ENCODE data around the gene PLB1.
"Not testable (repeated sequence)": the region's sequence is repeated elsewhere in the genome, so short reads cannot be mapped to it uniquely, and the experiment has no call there.

The PLB1 gene

GRCh38 chr2:28647682-28648081 is 151.8 kb downstream of the PLB1 start:
- DNase-seq (ENCODE audit: low read depth), result no peak

GRCh38 chr2:28648147-28648546 is 152.3 kb downstream of the PLB1 start:
- DNase-seq (ENCODE audit: low read depth), result no peak

GRCh38 chr2:28648671-28649395 is 153.0 kb downstream of the PLB1 start:
- no peak for DNase-seq (ENCODE audit: low read depth)

DNA sequence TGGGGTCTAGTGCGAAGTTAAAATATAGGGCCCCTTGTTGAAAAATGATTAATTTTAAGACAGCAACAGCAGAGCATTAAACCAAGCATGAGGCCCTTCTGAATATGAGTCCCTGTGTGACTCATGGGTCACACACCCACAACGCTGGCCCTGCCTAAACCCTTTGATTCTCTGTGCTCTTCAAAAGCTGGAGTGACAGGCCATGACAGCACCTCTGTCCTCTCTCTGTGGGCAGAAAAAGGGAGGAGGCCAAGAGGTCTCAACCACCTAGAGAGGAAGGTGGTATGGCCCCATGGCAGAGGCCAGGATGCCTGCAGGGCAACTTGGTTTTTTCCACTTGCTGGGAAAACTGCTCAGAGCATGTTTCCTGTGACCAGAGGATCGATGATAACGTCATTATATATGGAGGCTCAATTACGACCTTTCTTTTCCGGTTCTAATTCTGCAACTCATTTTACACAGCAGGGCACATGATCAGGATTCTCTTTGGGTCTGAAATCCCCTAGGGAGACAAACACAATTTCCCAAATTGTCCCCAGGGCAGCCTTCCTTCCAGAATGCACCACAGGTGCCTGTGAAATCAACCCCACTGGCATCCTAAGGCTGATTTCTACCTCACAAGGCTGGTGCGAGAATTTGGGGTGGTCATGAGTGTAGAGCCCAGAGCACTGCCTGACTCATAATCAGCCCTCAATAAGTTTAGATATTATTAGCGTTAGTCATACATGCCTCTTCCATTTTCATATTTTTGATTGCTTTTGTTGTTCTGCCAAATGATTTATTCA is 153.8 kb downstream of the PLB1 start:
- no peak for DNase-seq (ENCODE audit: low read depth)

- DNase-seq (ENCODE audit: low read depth), result no peak
Observed at GRCh38 chr2:28650266-28650584, 154.4 kb downstream of the PLB1 start.

GRCh38 chr2:28652217-28652616 is 156.4 kb downstream of the PLB1 start:
- DNase-seq (ENCODE audit: low read depth), result no peak

GRCh38 chr2:28653892-28654662 is 158.2 kb downstream of the PLB1 start:
- DNase-seq (ENCODE audit: low read depth), result no peak

GRCh38 chr2:28654663-28655320 is 158.9 kb downstream of the PLB1 start:
- DNase-seq (ENCODE audit: low read depth), result no peak

GRCh38 chr2:28656937-28657615 is 161.2 kb downstream of the PLB1 start:
- no peak for DNase-seq (ENCODE audit: low read depth)

DNA sequence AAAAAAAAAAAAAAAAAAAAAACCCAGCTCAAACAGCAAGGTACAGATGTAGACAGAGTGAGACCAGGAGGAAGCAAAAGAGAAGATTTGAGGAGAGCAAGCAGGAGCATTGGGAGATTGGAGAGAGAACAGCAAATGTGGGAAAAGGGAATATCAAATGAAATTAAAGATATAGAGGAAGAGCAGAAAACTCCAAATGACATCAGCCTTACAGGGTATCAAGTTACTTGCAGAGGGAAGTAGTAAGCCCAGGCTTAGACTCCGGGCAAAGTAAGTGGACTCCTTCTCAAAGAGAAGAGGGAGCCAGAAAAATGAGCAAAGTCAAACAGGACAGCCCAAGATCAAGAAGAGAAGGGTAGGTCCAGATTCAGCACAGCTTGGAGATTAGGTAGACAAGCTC is 162.5 kb downstream of the PLB1 start:
- no peak for DNase-seq (ENCODE audit: low read depth)

DNA sequence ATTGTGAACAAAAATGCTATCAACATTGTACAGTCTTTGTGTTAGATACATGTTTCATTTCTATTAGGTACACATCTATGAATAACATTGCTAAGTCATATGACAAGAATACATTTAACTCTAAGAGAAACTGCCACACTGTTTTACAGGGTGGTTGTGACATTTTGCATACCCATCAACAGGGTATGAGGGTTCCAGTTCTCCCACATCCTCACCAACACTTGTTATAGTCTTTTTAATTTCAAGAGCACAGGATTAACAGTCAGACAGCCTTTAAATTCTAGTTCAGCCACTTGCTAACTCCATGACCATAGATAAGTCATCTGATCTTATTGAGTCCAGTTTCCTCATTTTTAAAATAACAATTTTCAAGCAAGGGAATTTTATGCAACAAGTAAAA is 163.3 kb downstream of the PLB1 start:
- DNase-seq (ENCODE audit: low read depth), result no peak

DNA sequence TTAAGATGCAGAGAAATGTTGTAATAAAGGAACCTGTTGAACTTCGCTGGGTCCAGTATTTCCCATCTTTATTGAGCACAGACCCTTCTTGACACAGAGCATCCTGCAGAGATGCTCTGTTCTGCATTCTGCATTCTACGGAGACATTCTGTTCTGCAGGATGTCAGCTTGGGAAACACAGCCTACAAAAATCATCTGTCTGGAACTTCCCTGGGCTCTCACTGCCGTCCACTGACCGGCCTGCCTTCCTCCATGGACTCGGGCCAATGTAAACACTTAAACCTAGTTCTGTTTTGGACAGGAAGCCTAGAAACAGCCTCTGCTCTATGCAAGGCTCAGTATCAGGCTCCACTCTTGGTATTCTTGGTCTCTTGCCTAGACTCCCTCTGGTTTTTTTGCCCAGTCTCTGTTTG is 165.7 kb downstream of the PLB1 start:
- DNase-seq (ENCODE audit: low read depth), result no peak

- DNase-seq (ENCODE audit: low read depth), result no peak
Observed at GRCh38 chr2:28662044-28662443, 166.2 kb downstream of the PLB1 start.

- DNase-seq (ENCODE audit: low read depth), result no peak
Observed at GRCh38 chr2:28662468-28663181, 166.8 kb downstream of the PLB1 start.

DNA sequence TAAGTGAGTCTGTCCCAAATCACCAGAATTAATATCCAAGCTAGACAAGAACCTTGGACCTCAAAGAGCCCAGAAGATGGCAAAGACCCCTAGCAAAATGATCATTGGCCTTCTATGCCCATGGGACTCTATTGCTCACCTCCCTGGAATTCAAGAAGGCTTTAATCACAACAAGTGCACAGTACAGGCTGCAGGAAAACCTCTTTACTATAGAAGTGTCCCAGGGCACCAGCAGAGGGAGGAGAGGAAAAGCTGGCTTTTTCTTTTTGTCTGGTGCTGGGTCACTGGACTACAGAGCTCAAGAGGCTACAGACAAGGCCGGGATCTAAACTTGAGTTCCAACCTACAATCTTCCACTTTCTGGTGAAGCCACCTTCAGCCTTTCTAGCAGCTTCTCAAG is 167.5 kb downstream of the PLB1 start:
- DNase-seq (ENCODE audit: low read depth), result no peak

DNA sequence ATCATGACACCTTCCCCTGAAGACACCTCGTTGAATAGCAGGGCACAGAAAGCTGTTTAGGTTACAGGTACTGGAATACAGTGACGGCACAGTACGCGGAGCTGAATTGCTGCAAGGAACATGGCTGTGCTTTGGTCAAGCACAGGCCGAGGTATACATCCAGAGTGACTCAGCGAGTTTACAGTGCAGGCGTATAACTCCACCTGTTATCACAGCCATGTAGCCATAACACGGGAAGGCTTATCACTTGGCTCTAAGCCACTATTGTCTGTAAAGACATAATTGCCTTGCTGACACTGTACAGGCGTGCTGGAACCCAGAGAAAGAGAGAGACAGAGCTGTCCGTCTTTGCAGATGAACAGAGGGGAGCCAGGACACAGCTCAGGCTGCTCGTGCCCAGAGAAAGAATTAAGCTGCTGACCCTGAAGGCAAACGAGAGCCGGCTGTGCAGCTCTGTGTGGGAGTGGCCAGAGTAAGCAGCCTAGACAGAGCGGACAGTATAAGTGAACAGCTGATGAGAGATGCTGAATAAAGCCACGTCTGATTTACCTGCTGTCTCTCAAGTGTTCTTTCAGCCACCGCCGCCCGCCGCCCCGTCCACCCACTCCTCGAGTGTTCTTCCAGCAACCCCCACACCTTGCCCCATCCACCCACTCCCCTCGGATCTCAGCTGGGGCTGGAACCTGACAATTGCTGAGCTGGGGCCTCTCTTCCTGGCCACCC is 168.4 kb downstream of the PLB1 start:
- no peak for DNase-seq (ENCODE audit: low read depth)

- DNase-seq (ENCODE audit: low read depth), result no peak
Observed at GRCh38 chr2:28665041-28665704, 169.3 kb downstream of the PLB1 start.

DNA sequence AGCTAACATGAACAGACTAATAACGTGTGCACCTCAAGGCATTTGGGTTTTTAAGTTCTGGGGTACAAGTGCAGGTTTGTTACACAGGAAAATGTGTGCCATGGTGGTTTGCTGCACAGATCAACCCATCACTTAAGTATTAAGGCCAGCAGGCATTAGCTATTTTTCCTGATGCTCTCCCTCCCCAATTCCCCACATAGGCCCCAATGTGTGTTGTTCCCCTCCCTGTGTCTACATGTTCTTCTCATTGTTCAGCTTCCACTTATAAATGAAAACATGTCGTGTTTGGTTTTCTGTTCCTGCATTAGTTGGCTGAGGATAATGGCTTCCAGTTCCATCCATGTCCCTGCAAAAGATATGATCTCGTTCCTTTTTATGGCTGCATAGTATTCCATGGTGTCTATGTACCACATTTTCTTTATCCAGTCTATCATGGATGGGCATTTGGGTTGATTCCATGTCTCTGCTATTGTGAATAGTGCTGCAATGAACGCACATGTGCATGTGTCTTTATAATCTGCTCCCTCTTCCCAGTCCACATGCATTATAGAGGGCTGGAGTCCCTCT is 170.0 kb downstream of the PLB1 start:
- DNase-seq (ENCODE audit: low read depth), result not testable (repeated sequence)

- DNase-seq (ENCODE audit: low read depth), result no peak
Observed at GRCh38 chr2:28666496-28667184, 170.8 kb downstream of the PLB1 start.
